HG03060 (cell line): Measurements from ENCODE around the gene AURKB.
"Not testable (repeated sequence)": the region's sequence is repeated elsewhere in the genome, so short reads cannot be mapped to it uniquely, and the experiment has no call there.

Source experiments
- ATAC-seq: cut with Tn5 transposase; IDR thresholded peaks from one replicate; pipeline ENCODE4 v1.9.1; 2021; ENCODE audit warnings: low read depth, moderate number of reproducible peaks; ENCODE audit not compliant: unreplicated experiment

AURKB gene

DNA sequence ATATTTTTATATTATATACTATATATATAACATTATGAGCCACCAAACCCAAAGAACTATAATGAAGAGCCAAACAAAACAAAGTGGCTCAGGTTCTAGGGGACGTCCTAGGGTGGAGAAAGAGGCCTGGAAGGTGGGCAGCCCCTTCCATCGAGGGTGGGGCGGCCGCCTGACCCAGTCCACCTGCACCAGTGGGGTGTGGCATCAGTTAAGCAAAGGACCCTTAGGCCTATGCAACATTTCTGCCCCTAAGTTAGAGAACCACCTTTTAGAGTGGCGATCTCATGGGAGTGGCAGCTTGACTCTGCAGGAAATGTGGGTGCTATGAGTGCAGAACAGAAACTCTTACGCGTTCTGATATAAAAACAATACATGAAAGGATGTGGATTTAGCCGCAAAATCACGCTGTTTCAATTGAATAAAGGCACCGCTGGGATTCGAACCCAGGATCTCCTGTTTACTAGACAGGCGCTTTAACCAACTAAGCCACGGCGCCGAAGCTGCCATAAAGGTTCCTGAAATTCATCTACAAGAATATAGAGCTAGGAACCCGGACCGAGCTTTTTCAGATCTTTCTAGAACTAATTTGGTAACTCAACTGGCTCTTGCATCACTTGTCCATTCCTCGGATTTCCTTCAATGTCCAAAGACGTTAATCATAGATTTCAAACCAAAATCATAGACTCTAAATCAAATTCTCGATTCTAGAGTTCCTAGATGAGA is 15.6 kb upstream of the AURKB start:
- no peak for ATAC-seq

DNA sequence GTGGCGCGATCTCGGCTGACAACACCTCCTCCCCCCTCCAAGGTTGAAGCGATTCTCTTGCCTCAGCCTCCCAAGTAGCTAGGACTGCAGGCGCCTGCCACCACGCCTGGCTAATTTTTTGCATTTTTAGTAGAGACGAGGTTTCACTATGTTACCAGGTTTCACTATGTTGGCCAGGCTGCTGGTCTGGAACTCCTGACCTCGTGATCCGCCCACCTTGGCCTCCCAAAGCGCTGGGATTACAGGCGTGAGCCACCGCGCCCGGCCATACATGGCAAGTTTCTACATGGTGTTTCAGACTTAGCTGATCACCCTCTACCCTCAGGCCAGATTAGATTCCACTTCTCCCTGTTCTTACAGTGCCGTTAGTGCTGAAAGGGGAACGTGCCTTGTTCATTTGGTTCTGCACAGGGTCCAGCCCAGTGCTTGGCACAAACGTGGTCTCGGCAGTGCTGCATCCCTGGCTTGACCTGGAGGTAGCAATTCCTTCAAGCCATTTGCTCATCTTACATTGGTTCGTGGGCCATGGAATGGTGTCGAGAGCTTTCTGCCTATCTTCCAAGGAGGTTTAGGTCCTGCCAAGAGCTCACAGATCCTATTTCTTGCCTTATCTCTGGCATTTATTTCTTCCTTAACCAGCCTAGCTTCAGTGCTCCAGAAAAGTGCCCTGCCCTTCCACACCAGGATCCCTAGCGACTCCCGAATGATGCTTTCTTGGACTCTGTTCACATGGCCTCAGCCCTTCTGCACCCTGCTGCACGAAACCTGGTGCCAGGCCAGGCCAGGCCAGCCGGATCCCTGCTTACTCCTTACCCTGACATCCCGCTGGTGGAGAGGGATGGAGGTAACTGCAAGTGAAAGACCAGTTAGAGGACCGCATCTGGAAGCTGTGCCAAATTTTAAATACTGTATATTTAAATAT is 14.8 kb upstream of the AURKB start:
- ATAC-seq, result no peak

DNA sequence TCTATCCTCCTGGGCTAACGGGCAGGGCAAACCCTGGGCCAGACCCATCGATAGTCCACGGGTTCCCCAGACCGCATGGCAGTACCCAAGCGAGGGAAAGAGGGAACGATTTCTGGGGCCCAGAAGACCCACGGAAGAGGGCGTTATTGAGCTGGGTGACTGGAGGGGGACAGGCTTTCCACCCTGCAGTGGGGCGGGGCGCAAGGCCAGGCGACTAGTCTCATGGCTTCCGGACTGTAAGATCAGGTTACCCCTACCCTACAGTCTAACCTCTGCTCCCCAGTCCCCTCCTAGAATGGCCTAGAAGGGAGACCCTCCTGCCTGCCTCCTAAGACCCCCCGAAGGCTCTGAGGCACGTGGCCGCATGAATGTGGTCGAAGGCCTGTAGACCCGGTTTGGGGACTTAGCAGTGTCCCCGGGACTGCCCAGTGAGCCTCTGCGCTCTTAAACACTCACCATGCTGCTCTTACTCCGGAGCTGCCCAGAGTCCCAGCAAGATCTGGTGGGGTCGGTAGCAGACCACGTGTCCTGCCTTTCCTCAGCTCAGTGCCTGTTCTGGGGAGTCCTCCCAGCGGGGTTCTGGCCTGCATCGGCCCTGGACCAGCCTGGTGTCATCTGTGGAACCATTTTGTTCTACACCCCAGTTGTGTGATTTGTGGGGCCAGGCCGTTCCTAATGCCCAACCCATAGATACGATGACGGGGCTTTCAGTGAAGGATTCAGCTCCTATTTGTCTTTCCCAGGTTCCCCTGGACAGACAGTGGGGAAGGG is 13.2 kb upstream of the AURKB start:
- no peak for ATAC-seq

DNA sequence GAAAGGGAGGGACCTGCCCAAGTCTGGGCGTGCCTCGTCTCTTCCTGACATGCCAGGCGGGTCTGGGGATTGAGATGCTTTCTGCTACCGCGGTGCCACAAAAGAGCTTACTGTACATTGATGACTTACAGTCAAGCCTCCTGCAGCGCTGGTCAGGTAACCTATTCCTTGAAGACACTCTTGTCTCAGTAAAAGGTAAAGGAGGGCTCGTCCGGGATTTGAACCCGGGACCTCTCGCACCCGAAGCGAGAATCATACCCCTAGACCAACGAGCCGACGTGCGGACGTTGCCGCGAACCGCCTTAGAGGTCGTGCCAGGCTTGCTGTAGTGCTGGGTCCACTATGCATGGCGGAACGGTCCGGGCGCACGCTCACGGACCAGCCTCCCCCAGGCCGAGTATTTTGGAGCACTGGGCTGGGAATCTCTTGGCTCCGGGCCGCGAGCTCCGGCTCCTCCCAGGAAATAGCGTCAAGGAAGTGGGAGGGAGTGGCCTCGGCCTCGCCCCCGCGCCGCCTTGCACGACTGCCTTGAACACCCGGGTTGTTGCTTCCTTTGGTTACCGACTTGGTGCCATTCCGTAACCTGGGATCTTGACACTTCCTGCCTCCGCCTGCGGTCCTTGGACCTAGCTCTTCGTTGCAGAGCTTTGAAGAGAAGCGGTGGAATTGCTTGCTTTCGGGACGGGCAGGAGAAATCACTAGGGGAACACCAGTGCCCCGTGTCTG is 12.4 kb upstream of the AURKB start:
- peak; percentile 18 for ATAC-seq

DNA sequence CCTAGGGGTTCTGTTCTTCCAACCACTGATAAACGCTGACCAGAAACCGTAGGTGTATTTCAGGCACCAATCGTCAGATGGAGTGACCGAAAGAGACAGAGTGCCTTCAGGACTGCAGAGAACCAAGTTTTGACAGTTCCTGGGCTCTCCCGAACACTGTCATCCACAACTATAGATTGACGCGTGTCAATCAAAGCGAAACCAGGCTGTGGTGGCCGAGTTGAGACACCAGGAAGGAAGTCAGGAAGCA is 11.9 kb upstream of the AURKB start:
- peak; percentile 26 for ATAC-seq

DNA sequence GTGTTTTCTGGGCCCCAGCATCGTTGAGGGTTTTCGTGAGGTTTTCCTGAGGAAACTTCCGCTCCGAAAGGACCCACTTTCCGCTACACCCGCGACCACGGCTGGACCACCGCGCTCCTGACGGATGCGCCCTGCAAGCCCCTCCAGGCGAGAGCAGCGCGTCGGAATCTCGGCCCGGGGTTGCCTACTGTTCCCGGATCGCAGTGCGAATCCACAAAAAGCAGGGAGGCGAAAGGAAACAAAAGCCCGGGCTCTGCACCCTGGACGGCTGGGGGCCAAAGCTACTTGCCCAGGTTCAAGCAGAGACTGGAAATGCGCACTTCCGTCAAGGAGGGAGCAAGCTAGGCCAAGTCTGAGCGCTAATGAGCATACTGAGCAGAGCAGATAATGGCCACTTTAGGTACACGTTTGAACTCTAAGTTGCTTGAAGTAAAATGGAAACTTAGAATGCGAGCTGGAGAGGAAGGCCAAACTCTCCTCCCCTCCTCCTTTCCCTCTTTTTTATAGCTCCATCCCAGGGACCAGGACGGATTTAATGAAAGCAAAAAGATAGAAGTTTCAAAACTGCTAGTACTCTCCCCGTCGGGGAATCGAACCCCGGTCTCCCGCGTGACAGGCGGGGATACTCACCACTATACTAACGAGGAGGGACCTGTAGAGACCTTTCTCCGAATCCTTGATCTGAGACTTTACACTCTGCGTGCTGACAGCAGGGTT is 11.4 kb upstream of the AURKB start:
- peak; percentile 36 for ATAC-seq

DNA sequence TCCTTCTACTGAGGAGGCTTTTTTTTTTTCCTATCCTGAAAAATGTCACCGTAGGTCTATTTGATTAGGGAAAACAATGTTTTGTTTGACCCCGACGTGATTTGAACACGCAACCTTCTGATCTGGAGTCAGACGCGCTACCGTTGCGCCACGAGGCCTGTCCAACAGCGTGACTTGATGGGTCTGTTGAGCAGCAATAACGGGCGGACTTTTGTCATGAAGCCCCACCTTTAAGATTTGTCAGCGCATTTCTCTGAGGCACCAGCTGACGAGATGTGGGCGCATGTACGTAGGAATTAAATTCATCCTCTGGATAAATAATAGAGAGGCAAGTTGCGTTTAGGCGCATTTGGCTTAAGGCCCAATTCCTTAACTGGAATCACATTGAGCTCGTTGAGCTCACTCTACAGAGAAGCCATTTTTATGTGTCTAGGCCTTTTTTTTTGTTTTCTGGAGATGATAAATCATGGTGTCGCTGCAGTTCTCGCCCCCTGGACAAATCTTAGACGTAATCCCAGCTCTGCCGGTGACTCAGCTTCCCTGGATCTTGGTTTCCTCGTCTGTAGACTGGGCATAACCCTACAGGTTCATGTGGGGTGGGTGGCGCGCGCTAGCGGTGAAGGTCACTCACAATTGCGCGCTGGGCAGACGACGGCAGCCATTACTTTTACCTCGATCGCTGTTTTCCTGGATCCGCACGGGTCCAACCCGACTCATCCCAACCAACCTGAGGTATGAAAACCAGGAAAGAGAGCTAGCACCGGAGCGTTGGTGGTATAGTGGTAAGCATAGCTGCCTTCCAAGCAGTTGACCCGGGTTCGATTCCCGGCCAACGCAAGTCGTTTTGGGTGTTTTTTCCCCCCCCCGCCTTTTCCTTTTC is 10.6 kb upstream of the AURKB start:
- ATAC-seq, result no peak

DNA sequence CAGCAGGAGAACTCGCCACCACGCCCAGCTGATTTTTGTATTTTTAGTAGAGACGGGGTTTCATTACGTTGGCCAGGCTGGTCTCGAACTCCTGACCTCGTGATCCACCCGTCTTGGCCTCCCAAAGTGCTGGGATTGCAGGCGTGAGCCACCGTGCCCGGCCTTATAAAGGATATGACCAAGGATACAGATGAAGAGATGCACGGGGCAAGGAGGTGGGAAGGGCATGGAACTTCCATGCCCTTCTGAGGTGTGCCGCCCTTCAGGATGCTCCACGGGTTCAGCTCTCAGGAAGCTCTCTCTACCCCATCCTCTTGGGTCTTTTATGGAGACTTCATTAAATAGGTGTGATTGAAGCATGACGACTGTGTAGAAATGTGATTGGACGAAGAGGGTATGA is 3.6 kb upstream of the AURKB start:
- ATAC-seq, result not testable (repeated sequence)

DNA sequence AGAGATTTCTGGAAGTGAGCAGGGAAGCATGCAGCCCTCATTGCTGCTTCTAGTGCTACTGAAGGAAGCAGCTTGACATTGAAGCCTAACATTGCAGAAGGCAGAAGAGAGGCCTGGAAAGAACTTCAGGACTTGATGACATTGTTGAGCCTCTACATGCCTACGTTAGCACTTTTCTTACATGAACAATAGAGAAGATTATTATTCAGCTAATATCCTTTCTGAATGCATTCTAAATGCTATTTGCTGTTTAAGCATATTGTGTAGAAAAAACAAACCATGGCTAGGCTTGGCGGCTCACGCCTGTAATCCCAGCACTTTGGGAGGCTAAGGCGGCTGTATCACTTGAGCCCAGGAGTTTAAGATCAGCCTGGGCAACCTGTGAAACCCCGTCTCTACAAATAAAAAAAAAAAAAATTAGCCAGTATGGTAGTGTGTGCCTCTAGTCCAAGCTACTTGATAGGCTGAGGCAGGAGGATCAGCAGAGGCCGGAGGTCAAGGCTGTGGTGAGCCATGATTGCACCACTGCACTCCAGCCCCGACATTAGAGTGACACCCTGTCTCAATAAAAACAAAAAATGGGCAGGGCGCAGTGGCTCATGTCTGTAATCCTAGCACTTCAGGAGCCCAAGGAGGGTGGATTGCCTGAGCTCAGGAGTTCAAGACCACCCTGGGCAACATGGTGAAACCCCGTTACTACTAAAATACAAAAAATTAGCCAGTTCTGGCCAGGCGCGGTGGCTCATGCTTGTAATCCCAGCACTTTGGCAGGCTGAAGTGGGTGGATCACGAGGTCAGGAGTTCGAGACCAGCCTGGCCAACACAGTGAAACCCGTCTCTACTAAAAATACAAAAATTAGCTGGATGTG is 2.2 kb upstream of the AURKB start:
- no peak for ATAC-seq

DNA sequence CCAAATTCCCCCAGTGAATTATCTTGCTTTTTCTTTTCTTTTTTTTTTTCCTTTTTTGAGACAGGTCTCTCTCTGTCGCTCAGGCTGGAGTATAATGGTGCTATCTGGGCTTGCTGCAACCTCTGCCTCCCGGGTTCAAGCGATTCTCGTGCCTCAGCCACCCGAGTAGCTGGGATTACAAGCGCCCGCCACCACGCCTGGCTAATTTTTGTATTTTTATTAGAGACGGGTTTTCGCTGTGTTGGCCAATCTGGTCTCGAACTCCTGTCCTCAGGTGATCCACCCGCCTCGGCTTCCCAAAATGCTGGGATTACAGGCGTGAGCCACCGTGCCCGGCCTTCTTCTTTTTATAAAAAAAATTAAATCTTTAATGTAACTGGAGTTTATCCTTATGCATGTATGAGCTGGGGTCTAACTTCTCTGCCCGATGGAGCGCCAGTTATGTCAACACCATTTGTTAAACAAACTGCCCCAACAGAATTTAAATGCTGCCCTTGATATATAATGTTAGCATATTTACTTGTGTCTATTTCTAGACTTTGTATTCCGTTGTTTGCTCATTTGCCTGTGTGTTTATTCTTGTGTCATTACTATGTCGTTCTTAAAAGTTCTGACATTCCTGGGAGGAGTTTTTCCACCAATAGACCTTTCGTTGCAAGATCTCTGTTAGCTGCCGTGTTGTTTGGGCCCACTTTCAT is 535 bp upstream of the AURKB start:
- no peak for ATAC-seq

DNA sequence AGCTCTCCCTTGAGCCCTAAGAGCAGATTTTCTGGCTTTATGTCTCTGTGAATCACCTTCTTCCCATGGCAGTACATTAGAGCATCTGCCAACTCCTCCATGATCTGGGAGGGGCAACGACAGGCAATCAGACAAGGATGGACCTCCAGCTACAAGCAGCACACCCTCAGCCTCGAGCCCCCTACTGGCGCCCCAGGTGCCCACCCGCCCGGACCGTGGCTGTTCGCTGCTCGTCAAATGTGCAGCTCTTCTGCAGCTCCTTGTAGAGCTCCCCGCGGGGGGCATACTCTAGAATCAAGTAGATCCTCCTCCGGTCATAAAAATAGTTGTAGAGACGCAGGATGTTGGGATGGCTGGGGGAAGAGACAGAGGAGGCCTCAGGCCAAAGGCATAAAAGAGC is 3.8 kb downstream of the AURKB start:
- no peak for ATAC-seq

DNA sequence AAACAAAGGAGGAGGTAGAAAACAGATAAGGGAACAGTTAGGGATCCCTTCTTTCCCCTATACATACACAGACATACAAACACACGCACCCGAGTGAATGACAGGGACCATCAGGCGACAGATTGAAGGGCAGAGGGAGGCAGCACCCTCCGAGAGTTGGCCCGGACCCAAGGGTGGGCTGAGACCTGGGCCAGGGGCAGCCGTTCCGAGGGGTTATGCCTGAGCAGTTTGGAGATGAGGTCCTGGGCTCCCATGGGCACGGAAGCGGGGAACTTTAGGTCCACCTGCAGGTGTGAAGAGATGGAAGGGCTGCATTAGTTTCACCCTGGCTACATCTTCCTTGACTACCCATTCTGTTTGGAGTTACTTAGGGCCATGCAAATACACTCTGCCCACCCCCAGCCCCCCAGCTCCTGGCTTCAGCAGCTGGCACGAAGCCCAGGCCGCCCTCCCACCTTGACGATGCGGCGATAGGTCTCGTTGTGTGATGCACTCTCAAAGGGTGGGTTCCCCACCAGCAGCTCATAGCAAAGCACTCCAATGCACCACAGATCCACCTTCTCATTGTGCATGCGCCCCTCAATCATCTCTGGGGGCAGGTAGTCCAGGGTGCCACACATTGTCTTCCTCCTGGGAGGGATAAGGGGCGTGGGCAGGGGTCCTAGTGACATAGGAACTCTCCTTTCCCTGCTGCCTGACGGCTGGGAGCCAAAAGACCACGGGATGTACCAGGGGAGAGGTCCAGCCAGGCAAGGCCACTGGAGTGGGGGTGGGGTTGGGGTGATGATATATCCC is 5.4 kb downstream of the AURKB start:
- ATAC-seq, result no peak

DNA sequence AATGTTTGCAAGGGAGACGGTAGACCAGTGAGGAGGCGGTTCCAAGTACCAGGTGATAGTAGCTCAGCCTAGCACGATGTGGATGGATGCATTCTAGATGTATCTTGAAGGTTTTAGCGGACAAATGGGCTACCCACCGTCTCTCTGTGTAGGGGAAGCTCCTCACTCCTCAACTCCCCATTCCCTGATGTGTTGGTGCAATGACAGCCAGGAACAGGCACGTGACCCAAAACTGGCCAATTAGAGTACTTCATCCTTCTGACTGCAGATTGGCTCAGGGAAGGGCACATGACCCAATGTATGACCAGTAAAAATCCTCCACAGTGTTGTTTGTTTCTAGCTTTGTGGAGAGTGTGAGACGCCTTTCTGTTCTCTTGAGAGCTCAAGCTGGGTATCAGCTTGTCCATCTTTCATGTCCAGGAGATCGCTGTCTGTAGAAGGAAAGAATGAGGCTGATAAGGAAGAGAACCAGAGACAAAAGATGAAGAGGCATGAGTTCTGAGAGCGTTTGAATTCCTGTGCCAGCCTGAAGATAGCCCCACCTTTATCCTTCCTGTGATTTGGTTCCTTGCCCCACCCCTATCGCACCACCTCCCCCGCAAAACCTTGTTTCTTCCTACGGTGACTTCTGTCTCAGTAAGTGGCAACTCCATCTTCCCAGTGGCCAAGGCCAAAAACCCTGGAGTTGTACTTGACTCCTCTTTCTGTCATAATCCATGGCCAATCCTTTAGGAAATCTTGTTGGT is 18.1 kb downstream of the AURKB start:
- ATAC-seq, result no peak

DNA sequence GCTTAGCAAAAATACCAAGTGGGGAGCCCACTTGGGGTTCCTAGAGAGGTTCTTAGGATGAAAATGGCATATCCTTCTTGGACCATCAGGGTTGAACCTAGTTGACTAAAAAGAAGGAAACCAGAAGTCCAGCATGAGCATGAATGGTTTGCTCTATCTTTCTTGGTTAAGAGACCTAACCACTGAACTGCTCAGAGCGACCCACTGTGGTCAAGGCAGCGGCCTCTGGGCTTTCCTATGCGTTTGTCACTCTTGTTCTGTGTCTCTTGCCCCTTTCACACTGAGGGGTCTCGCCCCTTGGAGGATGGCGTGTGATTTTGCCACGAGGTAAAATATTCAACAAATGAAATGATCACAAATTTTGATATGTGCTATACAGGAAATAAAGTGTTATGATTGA is 19.9 kb downstream of the AURKB start:
- no peak for ATAC-seq

DNA sequence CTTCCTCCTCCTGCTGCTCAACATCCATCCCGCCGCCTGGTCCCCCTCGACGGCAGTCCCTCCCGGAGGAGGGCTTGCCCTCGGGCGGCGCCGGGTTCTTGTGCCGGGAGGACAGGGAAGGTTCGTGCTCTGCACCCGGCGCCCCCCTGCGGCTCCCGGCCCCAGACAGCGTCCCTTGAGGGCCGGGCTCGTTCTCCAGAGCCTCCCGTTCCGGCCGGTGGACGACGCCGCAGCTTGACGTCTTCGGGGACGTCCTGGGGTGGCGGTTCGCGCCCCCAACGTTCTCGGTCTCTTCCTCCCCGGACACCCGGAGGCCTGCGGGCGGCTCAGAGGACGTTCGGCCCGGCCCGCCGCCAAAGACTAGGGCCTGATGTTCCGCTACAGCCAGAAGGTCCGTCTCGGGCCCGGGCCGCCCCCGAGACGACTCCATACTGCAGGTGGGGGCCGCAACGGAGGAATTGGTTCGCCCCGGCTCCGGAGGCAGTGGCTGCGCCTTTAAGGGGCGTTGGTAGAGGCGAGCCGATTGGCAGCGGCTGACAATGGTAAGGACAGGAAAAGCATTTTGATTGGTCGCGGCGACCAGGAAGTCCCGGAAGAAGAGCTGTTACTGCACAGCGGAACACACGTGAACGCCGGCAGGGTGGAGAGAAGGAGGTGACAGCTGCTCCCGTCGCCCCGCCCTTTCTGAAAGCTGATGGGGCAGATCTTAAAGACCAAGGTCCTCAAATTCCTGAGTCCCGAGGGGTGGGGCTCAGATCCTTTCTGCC is 20.5 kb downstream of the AURKB start, which contains the start of gene BORCS6:
Gene BORCS6, minus strand, starts transcription at position 470 of the 767 bp plus-strand sequence. Its CDS starts 40 bp downstream, at position 430.
- peak; percentile 35 for ATAC-seq
